HepG2 (cell line): Measurements from ENCODE around the gene SOAT1. TPM values are rescaled to one million over a fixed set of nuclear protein-coding genes. Genes with fewer than 3 reads are reported as not detected.

Experiments used
- NFE2L2 ChIP-seq: fragments of 150-350 bp; IDR thresholded peaks from 2 replicates; pipeline ENCODE4 v1.6.1; 2014; ENCODE audit warnings: low read length
- ZEB1 ChIP-seq: IDR thresholded peaks from 2 replicates; pipeline ENCODE4 v1.6.1; 2012; ENCODE audit warnings: mild to moderate bottlenecking, low read depth, inconsistent platforms; ENCODE audit not compliant: insufficient replicate concordance
- polyA plus RNA-seq, 8 experiments: library from polyadenylated mRNA; depleted of rRNA in 3 of 8; stranded (reverse) in 7 of 8; unstranded in 1 of 8; fragments of >200 nt; fragmentation: Illumina TruSeq in 4 of 8; extraction: Trizol in 4 of 8; gene quantifications; 2 replicates each; pipeline versions ENCODE4 v1.2.1 to v1.2.3, GENCODE V29; 2011 to 2016; ENCODE audit warnings: low read depth in 4 of 8, missing spikeins in 1 of 8, mixed read lengths in 1 of 8; ENCODE audit not compliant: insufficient read depth in 1 of 8
- total RNA-seq, 5 experiments: library from RNA; depleted of rRNA; stranded (reverse); fragments of >200 nt; fragmentation: Illumina TruSeq; extraction: Trizol; gene quantifications; 2 replicates each; pipeline ENCODE4 v1.2.3, GENCODE V29; 2016; ENCODE audit warnings: low read depth in 1 of 5
- TF ChIP-seq, protein P1 (sequence below): sonication (generic); formaldehyde crosslinking; IDR thresholded peaks from 2 replicates; pipeline ENCODE4 v1.5.0; 2020; ENCODE audit warnings: mild to moderate bottlenecking, missing genetic modification reagents, borderline replicate concordance
- TF ChIP-seq, protein P2 (sequence below): IDR thresholded peaks from 2 replicates; pipeline ENCODE4 v1.6.1; 2016; ENCODE audit warnings: missing biosample characterization, missing genetic modification reagents, low read depth

Gene SOAT1
- total and polyA plus RNA-seq, 2 of the 13 experiments (the other 11 are each of a cell fraction or from before 2014, with no cell fraction given): 22.3 to 52.0 TPM

DNA sequence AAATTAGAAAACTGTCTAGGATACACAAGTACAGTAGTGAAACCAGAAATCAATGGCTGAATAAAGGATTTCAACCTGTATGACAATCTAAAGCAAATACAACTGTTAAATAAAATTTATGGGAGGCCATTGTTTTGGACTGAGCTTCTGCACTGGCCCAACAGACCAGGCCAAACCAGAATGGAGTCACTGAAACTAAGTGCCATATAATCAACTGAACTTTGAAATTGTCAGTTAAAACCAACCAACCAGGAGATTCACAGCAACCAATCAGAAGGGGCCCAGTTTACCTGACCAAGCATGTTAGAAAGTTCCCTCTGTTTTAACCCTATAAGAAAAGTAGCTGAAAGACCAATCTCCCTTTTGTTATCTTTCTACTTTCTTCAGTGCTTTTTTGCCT, 30.5 kb upstream of the SOAT1 start (continued):
- TF ChIP-seq, protein P1, sequence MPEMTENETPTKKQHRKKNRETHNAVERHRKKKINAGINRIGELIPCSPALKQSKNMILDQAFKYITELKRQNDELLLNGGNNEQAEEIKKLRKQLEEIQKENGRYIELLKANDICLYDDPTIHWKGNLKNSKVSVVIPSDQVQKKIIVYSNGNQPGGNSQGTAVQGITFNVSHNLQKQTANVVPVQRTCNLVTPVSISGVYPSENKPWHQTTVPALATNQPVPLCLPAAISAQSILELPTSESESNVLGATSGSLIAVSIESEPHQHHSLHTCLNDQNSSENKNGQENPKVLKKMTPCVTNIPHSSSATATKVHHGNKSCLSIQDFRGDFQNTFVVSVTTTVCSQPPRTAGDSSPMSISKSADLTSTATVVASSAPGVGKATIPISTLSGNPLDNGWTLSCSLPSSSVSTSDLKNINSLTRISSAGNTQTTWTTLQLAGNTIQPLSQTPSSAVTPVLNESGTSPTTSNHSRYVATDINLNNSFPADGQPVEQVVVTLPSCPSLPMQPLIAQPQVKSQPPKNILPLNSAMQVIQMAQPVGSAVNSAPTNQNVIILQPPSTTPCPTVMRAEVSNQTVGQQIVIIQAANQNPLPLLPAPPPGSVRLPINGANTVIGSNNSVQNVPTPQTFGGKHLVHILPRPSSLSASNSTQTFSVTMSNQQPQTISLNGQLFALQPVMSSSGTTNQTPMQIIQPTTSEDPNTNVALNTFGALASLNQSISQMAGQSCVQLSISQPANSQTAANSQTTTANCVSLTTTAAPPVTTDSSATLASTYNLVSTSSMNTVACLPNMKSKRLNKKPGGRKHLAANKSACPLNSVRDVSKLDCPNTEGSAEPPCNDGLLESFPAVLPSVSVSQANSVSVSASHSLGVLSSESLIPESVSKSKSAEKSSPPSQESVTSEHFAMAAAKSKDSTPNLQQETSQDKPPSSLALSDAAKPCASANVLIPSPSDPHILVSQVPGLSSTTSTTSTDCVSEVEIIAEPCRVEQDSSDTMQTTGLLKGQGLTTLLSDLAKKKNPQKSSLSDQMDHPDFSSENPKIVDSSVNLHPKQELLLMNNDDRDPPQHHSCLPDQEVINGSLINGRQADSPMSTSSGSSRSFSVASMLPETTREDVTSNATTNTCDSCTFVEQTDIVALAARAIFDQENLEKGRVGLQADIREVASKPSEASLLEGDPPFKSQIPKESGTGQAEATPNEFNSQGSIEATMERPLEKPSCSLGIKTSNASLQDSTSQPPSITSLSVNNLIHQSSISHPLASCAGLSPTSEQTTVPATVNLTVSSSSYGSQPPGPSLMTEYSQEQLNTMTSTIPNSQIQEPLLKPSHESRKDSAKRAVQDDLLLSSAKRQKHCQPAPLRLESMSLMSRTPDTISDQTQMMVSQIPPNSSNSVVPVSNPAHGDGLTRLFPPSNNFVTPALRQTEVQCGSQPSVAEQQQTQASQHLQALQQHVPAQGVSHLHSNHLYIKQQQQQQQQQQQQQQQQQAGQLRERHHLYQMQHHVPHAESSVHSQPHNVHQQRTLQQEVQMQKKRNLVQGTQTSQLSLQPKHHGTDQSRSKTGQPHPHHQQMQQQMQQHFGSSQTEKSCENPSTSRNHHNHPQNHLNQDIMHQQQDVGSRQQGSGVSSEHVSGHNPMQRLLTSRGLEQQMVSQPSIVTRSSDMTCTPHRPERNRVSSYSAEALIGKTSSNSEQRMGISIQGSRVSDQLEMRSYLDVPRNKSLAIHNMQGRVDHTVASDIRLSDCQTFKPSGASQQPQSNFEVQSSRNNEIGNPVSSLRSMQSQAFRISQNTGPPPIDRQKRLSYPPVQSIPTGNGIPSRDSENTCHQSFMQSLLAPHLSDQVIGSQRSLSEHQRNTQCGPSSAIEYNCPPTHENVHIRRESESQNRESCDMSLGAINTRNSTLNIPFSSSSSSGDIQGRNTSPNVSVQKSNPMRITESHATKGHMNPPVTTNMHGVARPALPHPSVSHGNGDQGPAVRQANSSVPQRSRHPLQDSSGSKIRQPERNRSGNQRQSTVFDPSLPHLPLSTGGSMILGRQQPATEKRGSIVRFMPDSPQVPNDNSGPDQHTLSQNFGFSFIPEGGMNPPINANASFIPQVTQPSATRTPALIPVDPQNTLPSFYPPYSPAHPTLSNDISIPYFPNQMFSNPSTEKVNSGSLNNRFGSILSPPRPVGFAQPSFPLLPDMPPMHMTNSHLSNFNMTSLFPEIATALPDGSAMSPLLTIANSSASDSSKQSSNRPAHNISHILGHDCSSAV (CRISPR knock-in tag): no peak
- TF ChIP-seq ZEB1: no peak
- no peak for TF ChIP-seq NFE2L2
- TF ChIP-seq, protein P2, sequence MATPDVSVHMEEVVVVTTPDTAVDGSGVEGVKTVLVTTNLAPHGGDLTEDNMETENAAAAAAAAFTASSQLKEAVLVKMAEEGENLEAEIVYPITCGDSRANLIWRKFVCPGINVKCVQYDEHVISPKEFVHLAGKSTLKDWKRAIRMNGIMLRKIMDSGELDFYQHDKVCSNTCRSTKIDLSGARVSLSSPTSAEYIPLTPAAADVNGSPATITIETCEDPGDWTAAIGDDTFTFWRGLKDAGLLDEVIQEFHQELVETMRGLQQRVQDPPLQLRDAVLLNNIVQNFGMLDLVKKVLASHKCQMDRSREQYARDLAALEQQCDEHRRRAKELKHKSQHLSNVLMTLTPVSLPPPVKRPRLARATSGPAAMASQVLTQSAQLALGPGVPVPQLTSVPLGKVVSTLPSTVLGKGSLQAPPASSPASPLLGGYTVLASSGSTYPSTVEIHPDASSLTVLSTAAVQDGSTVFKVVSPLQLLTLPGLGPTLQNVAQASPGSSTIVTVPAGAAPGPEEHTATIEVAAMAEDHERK (CRISPR knock-in tag): no peak
